Esophagus muscularis mucosa (tissue), 4 donors: ENCODE data around the gene IFIH1. TPM values are rescaled to one million over a fixed set of nuclear protein-coding genes. Genes with fewer than 3 reads are reported as not detected.

Experiments
- DNase-seq: peaks from one replicate; pipeline ENCODE4 v3.0.0-alpha.2; 2017; ENCODE audit errors: extremely low spot score
- H3K27ac ChIP-seq, 4 donors: fragments of 200-600 bp; sonication (generic); replicated peaks in 1 of 4; 1 replicate in 3 of 4; 2 replicates in 1 of 4; pipeline ENCODE4 v1.5.1; 2016 to 2019; ENCODE audit warnings: mild to moderate bottlenecking in 1 of 4
- H3K27me3 ChIP-seq, 4 donors: fragments of 200-600 bp; sonication (generic); one replicate each; pipeline versions ENCODE4 v1.5.1 to v1.6.0; 2016 to 2019
- H3K36me3 ChIP-seq, 4 donors: fragments of 200-600 bp; sonication (generic); one replicate each; pipeline ENCODE4 v1.5.1; 2016 to 2019
- H3K4me1 ChIP-seq, 4 donors: fragments of 200-600 bp; sonication (generic); one replicate each; pipeline ENCODE4 v1.5.1; 2016 to 2019
- H3K4me3 ChIP-seq, 4 donors: fragments of 200-600 bp; sonication (generic); 1 replicate in 2 of 4; 2 replicates in 2 of 4; pipeline ENCODE4 v1.5.1; 2016 to 2019; ENCODE audit warnings: mild to moderate bottlenecking in 4 of 4, moderate library complexity in 1 of 4
- H3K9me3 ChIP-seq, 4 donors: fragments of 200-600 bp; sonication (generic); 1 replicate in 3 of 4; 2 replicates in 1 of 4; pipeline ENCODE4 v1.5.1; 2016 to 2019
- EP300 ChIP-seq: sonication (generic); formaldehyde crosslinking; IDR thresholded peaks from one replicate; pipeline ENCODE4 v1.6.1; 2017; ENCODE audit warnings: antibody characterized with exemption
- POLR2A ChIP-seq: fragments of 450-650 bp; IDR thresholded peaks from one replicate; pipeline ENCODE4 v1.6.1; 2017; ENCODE audit warnings: antibody characterized with exemption, moderate library complexity, mild to moderate bottlenecking, low read depth
- POLR2AphosphoS5 ChIP-seq, 2 donors: sonication (generic); formaldehyde crosslinking; IDR thresholded peaks; one replicate each; pipeline ENCODE4 v1.6.1; 2017; ENCODE audit warnings: antibody characterized with exemption in 2 of 2
- WGBS: methylation state at CpG from one replicate; pipeline ENCODE4 v1.1.5; 2018; 5-methylcytosine and 5-hydroxymethylcytosine counted together
- intact Hi-C: fragments of 100-400 bp; cut with DNase I; formaldehyde crosslinking; loops from one replicate; pipeline ENCODE4 v1.15.1; 2023
- total RNA-seq, 4 donors: library from RNA; depleted of rRNA; stranded (reverse); fragments of >200 nt; gene quantifications; one replicate each; pipeline versions ENCODE4 v1.1.0 to v1.2.1, GENCODE V29; 2016
- TF ChIP-seq, protein P1 (sequence below), 3 experiments: fragments of 200-600 bp in 2 of 3; fragments of 450-650 bp in 1 of 3; sonication (generic) in 2 of 3; IDR thresholded peaks; one replicate each; pipeline ENCODE4 v1.5.1; 2017 to 2019; ENCODE audit warnings: antibody characterized with exemption in 3 of 3, mild to moderate bottlenecking in 2 of 3, moderate library complexity in 1 of 3

The IFIH1 gene
- total RNA-seq, 4 donors from 2014 or later: 8.6 to 12.9 (median 10.6) TPM

DNA sequence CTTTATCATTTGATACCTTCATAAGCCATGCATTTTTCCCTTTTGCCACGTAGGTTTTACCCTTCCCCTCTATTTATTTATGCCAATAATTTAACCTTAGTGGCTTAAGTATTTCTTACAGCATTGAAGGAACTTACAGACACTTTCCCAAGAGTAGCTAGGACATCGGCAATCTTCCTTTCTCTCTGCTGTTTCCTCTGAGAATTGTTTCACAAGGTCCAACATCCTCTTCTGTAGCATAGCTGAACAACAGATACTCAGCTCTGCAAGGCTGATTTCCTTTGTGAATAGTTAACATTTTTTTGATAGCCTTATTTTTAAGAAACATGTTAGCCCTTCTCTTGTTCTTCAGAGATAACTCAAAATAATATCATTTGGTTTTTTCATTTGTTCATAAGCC is 24.4 kb upstream of the IFIH1 start:
- TF ChIP-seq POLR2A (no peak), POLR2AphosphoS5 (IDR thresholded peaks at IDR 0.05) (no peak), EP300 (no peak)
- TF ChIP-seq, protein P1, sequence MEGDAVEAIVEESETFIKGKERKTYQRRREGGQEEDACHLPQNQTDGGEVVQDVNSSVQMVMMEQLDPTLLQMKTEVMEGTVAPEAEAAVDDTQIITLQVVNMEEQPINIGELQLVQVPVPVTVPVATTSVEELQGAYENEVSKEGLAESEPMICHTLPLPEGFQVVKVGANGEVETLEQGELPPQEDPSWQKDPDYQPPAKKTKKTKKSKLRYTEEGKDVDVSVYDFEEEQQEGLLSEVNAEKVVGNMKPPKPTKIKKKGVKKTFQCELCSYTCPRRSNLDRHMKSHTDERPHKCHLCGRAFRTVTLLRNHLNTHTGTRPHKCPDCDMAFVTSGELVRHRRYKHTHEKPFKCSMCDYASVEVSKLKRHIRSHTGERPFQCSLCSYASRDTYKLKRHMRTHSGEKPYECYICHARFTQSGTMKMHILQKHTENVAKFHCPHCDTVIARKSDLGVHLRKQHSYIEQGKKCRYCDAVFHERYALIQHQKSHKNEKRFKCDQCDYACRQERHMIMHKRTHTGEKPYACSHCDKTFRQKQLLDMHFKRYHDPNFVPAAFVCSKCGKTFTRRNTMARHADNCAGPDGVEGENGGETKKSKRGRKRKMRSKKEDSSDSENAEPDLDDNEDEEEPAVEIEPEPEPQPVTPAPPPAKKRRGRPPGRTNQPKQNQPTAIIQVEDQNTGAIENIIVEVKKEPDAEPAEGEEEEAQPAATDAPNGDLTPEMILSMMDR (IDR thresholded peaks at IDR 0.05): no peak
- Histone ChIP-seq H3K36me3 (peaks cover 0 to 1% (median 0%) of the 10 kb centered on the region in 4 donors), H3K9me3 (no peaks in the 10 kb centered on the region), H3K27me3 (no peaks in the 10 kb centered on the region), H3K4me3 (no peak overlapping the region), H3K27ac (no peak overlapping the region), H3K4me1 (peaks cover 3 to 17% (median 16%) of the 10 kb centered on the region in 4 donors)
- intact Hi-C loops: no loop called here
- no peak for DNase-seq
- WGBS: 78% methylated on average over 2 of the region's 2 CpGs

DNA sequence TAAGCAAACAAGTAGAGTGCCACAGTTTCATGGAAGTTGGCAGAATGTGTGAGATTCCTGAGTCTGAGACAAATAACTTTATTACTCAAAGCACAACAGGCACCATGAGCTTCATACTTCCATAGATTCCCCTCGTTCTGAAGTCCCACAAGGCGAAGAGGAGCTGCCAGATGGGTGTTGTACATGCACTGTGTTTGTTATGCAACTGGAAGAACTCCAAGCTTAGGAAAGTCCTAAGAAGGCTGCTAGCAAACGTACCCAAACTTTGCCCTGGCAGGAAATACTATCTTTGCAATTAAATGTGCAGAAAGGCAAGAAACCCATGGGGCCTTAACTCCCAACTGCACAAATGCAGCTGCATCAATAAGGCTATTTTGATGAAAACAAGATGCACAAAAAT is 23.8 kb upstream of the IFIH1 start:
- no peak for DNase-seq
- Histone ChIP-seq H3K27ac (no peak overlapping the region), H3K27me3 (no peaks in the 10 kb centered on the region), H3K36me3 (no peaks in the 10 kb centered on the region), H3K4me3 (no peak overlapping the region), H3K9me3 (no peaks in the 10 kb centered on the region), H3K4me1 (peaks cover 3 to 17% (median 16%) of the 10 kb centered on the region in 4 donors)
- TF ChIP-seq, protein P1 (IDR thresholded peaks at IDR 0.05): no peak
- TF ChIP-seq POLR2A: no peak
- no peak for TF ChIP-seq POLR2AphosphoS5 (IDR thresholded peaks at IDR 0.05)
- no peak for TF ChIP-seq EP300
- intact Hi-C loops: no loop called here
- WGBS: 54% methylated on average over 3 of the region's 3 CpGs

DNA sequence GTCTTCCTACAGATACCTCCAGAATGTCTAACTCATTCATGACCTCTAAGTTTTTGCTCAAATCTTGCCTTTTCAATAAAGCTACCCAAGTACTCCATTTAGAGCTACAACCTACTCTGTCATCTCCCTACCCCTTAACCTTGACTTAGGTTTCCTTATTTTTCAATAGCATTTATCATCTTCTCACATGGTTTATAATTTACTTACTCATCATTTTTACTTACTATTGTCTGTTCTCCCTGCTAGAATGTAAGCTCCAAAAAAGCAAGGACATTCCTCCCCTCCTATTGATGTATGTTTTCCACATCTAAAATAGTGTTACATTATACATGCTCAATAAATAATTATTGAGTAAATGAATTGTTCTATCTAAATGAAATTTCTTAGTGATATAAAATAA is 22.3 kb upstream of the IFIH1 start:
- no peak overlapping the region for H3K27ac ChIP-seq
- no peak for DNase-seq
- H3K27me3 ChIP-seq: no peaks in the 10 kb centered on the region
- intact Hi-C loops: no loop called here
- no peaks in the 10 kb centered on the region for H3K36me3 ChIP-seq
- no peak overlapping the region for H3K4me3 ChIP-seq
- no peaks in the 10 kb centered on the region for H3K9me3 ChIP-seq
- TF ChIP-seq POLR2A (no peak), EP300 (no peak), POLR2AphosphoS5 (IDR thresholded peaks at IDR 0.05) (no peak)
- TF ChIP-seq, protein P1 (IDR thresholded peaks at IDR 0.05): no peak
- peaks cover 3 to 17% (median 16%) of the 10 kb centered on the region in 4 donors for H3K4me1 ChIP-seq

DNA sequence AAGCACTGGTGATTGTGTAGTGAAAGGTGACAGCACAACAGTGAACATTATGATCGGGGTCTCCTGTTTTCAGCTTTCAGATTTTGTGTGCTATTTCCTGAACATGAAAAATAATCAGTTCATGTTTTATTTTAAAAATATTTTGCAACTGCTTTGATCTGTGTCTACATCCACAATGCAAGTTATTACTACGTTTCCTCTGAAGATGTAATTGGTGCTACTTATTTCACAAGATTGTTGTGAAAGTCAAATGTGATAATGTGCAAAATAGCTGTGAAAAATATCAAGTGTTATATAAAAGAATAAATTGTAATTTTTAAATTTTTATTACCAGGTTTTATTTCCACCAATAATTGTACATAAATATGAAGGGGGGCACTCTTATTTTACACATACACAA is 19.4 kb upstream of the IFIH1 start:
- no peaks in the 10 kb centered on the region for H3K9me3 ChIP-seq
- H3K36me3 ChIP-seq: no peaks in the 10 kb centered on the region
- intact Hi-C loops: no loop called here
- DNase-seq: no peak
- H3K27me3 ChIP-seq: no peaks in the 10 kb centered on the region
- TF ChIP-seq POLR2AphosphoS5 (IDR thresholded peaks at IDR 0.05): no peak
- no peak for TF ChIP-seq POLR2A
- TF ChIP-seq EP300: no peak
- TF ChIP-seq, protein P1 (IDR thresholded peaks at IDR 0.05): no peak
- no peaks in the 10 kb centered on the region for H3K4me1 ChIP-seq
- no peak overlapping the region for H3K27ac ChIP-seq
- WGBS: 80% methylated on average over 2 of the region's 2 CpGs
- H3K4me3 ChIP-seq: no peak overlapping the region

DNA sequence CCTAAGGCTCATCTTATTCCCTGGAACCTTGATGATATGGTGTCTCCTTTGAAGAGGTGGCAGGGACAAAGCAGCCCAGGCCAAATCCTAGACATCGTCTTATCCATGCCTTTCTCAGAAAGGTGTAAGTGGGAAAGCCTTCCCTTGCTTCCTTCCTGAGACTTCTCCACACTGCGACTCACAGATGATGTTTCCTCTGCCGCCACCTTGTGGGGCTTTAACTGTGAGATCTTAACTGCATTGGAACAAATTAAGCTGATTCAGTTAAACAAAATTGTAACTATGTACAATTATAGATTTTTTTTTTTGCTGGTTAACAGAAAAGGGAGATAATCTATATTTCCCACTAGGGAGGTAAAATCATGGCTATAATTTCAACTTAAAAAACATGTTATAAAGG is 15.5 kb upstream of the IFIH1 start:
- no peak for DNase-seq
- no peak overlapping the region for H3K27ac ChIP-seq
- no peaks in the 10 kb centered on the region for H3K27me3 ChIP-seq
- WGBS: 52% methylated on average over 3 of the region's 3 CpGs
- TF ChIP-seq, protein P1 (IDR thresholded peaks at IDR 0.05): peak in 1 of 3 experiments; percentile 28
- TF ChIP-seq EP300: no peak
- no peak for TF ChIP-seq POLR2AphosphoS5 (IDR thresholded peaks at IDR 0.05)
- no peaks in the 10 kb centered on the region for H3K9me3 ChIP-seq
- H3K4me3 ChIP-seq: no peak overlapping the region
- intact Hi-C loops: no loop called here
- H3K36me3 ChIP-seq: no peaks in the 10 kb centered on the region
- H3K4me1 ChIP-seq: no peaks in the 10 kb centered on the region
